Liver (tissue), 9 donors: Measurements from ENCODE around the gene LAMA5. TPM values are rescaled to one million over a fixed set of nuclear protein-coding genes. Genes with fewer than 3 reads are reported as not detected.

ENCODE experiments used
- DNase-seq: peaks from one replicate; pipeline ENCODE4 v3.0.0-alpha.2; 2017; ENCODE audit warnings: low spot score
- H3K27ac ChIP-seq, 2 donors: one replicate each; pipeline ENCODE4 v1.7.0; 2013; ENCODE audit warnings: inconsistent platforms in 2 of 2, low read length in 2 of 2, control low read depth in 1 of 2, low read depth in 1 of 2, mild to moderate bottlenecking in 1 of 2
- H3K27me3 ChIP-seq, 4 donors: one replicate each; pipeline versions ENCODE4 v1.6.1 to v1.7.0; 2013; ENCODE audit warnings: low read length in 3 of 4, inconsistent platforms in 1 of 4, mild to moderate bottlenecking in 1 of 4, moderate library complexity in 1 of 4; ENCODE audit not compliant: control insufficient read depth in 4 of 4, insufficient read depth in 4 of 4
- H3K36me3 ChIP-seq, 4 donors: one replicate each; pipeline versions ENCODE4 v1.6.1 to v1.7.0; 2013; ENCODE audit warnings: low read length in 3 of 4, mild to moderate bottlenecking in 3 of 4, low read depth in 1 of 4, moderate library complexity in 1 of 4; ENCODE audit not compliant: control insufficient read depth in 4 of 4, insufficient read depth in 3 of 4
- H3K4me1 ChIP-seq, 4 donors: one replicate each; pipeline versions ENCODE4 v1.6.1 to v1.7.0; 2013; ENCODE audit warnings: low read length in 3 of 4, mild to moderate bottlenecking in 3 of 4, moderate library complexity in 1 of 4; ENCODE audit not compliant: control insufficient read depth in 4 of 4, insufficient read depth in 4 of 4
- H3K4me3 ChIP-seq, 3 donors: one replicate each; pipeline versions ENCODE4 v1.6.1 to v1.7.0; 2013; ENCODE audit warnings: low read length in 3 of 3, control low read depth in 1 of 3, low read depth in 1 of 3, mild to moderate bottlenecking in 1 of 3
- H3K9ac ChIP-seq, 2 donors: one replicate each; pipeline ENCODE4 v1.7.0; 2013; ENCODE audit warnings: low read length in 2 of 2, mild to moderate bottlenecking in 2 of 2, moderate library complexity in 2 of 2, control low read depth in 1 of 2, low read depth in 1 of 2
- H3K9me3 ChIP-seq, 4 donors: one replicate each; pipeline versions ENCODE4 v1.6.1 to v1.7.0; 2013; ENCODE audit warnings: low read length in 3 of 4; ENCODE audit not compliant: control insufficient read depth in 4 of 4
- FOXA1 ChIP-seq: IDR thresholded peaks from 2 replicates; pipeline ENCODE4 v1.6.1; 2016; ENCODE audit warnings: antibody characterized with exemption
- FOXA2 ChIP-seq: IDR thresholded peaks from 2 replicates; pipeline ENCODE4 v1.6.1; 2016; ENCODE audit warnings: antibody characterized with exemption
- GABPA ChIP-seq, 2 donors: IDR thresholded peaks in 1 of 2; conservative IDR thresholded peaks in 1 of 2; 2 replicates each; pipeline ENCODE4 v1.6.1; 2016; ENCODE audit warnings: antibody characterized with exemption in 2 of 2, mild to moderate bottlenecking in 1 of 2, moderate library complexity in 1 of 2
- HNF4A ChIP-seq, 2 donors: conservative IDR thresholded peaks; 2 replicates each; pipeline ENCODE4 v1.6.1; 2016; ENCODE audit warnings: antibody characterized with exemption in 2 of 2, mild to moderate bottlenecking in 2 of 2
- RXRA ChIP-seq, 2 donors: IDR thresholded peaks; 2 replicates each; pipeline ENCODE4 v1.6.1; 2017 to 2018; ENCODE audit warnings: antibody characterized with exemption in 2 of 2, mild to moderate bottlenecking in 1 of 2
- YY1 ChIP-seq: IDR thresholded peaks from 2 replicates; pipeline ENCODE4 v1.6.1; 2016; ENCODE audit warnings: antibody characterized with exemption, mild to moderate bottlenecking
- WGBS: extraction: QIAGEN DNeasy Blood & Tissue Kit; methylation state at CpG from one replicate; pipeline ENCODE4 v1.1.7; 2013; 5-methylcytosine and 5-hydroxymethylcytosine counted together
- polyA plus RNA-seq, 2 donors: library from polyadenylated mRNA; stranded (reverse) in 1 of 2; unstranded in 1 of 2; fragments of 200-250 nt in 1 of 2; fragments of >200 nt in 1 of 2; fragmentation: Nextera tagmentation in 1 of 2; extraction: Ambion mirVana in 1 of 2; gene quantifications; one replicate each; pipeline versions ENCODE4 v1.2.1 to v1.2.3, GENCODE V29; 2013 to 2015
- total RNA-seq, 2 donors: library from RNA; depleted of rRNA; stranded (reverse); fragments of >200 nt; gene quantifications; one replicate each; pipeline ENCODE4 v1.2.3, GENCODE V29; 2014
- TF ChIP-seq, protein P1 (sequence below): fragments of 150-350 bp; IDR thresholded peaks from 2 replicates; pipeline ENCODE4 v1.5.1; 2017; ENCODE audit warnings: improper control_type of control experiment, low read depth, low read length; ENCODE audit not compliant: missing input control
- TF ChIP-seq, protein P2 (sequence below): IDR thresholded peaks from 2 replicates; pipeline ENCODE4 v1.6.1; 2016; ENCODE audit warnings: antibody characterized with exemption
- TF ChIP-seq, protein P3 (sequence below): IDR thresholded peaks from 2 replicates; pipeline ENCODE4 v1.6.1; 2016; ENCODE audit warnings: antibody characterized with exemption, mild to moderate bottlenecking
- TF ChIP-seq, protein P4 (sequence below): IDR thresholded peaks from 2 replicates; pipeline ENCODE4 v1.6.1; 2016; ENCODE audit warnings: antibody characterized with exemption
- donor health status: healthy.
- donor health status: healthy.
- donor health status: healthy.
- donor health status: healthy.
- donor health status: healthy.

Gene LAMA5
- total and polyA plus RNA-seq, 4 donors = 3.6 to 40.2 (median 13.7) TPM

DNA sequence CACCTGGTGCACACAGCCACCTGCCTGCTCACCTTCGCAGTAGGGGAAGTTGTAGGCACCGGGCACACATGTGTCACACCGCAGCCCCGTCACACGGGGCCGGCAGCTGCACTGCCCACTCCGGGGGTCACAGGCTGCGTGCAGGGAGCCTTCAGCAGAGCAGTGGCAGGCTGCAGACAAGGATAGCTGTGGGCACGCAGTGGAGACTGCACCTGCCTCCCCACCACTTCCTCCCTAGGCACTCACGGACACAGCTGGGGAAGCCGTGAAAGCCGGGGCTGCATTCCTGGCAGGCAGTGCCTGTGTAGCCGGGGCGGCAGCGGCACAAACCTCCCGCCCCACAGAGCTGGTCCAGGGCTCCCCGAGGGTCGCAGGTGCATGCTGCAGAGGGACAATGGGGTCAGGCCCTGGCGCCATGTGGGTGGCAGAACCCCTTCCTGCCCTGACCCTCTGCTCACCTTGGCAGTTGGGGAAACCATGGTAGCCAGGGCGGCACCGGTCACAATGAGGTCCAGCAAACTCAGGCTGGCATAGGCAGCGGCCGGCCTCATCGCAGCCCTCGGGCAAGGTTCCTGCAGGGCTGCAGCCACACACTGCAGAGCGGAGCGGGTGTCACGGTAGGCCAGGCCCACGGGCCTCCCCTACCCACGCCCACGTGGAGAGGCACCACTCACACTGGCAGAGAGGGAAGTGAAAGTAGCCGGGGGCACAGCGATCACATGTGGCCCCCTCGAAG, 29.4 kb downstream of the LAMA5 start (continued):
- TF ChIP-seq, protein P1, sequence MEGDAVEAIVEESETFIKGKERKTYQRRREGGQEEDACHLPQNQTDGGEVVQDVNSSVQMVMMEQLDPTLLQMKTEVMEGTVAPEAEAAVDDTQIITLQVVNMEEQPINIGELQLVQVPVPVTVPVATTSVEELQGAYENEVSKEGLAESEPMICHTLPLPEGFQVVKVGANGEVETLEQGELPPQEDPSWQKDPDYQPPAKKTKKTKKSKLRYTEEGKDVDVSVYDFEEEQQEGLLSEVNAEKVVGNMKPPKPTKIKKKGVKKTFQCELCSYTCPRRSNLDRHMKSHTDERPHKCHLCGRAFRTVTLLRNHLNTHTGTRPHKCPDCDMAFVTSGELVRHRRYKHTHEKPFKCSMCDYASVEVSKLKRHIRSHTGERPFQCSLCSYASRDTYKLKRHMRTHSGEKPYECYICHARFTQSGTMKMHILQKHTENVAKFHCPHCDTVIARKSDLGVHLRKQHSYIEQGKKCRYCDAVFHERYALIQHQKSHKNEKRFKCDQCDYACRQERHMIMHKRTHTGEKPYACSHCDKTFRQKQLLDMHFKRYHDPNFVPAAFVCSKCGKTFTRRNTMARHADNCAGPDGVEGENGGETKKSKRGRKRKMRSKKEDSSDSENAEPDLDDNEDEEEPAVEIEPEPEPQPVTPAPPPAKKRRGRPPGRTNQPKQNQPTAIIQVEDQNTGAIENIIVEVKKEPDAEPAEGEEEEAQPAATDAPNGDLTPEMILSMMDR = no peak
- TF ChIP-seq HNF4A (conservative IDR thresholded peaks at IDR 0.05) (no peak), GABPA (IDR thresholded peaks at IDR 0.05 in 1 of 2, conservative IDR thresholded peaks at IDR 0.05 in 1 of 2) (no peak)

DNA sequence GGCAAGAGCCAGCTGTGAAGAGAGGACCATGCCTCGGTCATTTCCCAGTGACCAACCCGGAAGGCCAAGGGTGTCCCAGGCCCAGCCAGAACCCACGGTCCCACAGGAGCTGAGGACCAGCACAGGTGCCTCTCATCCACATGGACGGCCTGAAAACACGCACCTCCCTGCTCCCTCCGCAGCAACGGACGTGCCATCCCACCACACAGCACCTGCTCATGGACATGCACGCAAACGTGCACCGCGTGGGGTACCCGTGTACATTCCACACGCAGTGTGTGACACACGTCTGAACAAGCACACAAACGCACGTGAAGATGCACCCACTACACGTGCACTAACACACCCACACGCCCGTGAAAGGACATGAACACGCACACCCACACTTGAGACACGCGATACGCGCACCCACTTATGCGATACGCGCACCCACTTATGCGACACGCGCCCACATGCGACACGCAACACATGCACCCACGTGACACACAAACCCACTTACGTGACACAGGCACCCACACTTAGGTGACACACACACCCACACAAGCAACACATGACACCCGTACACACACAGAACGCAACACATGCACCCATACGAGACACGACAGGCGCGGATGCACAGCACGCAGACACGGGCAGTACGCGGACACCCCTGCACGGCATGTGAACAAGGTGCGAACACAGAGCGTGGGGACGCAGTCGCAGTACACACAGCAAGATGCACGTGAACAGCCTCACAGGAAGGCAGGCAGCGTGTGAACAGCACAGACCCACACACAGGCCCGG, 30.1 kb downstream of the LAMA5 start:
- Histone ChIP-seq H3K36me3 (peaks cover 3 to 41% (median 17%) of the 10 kb centered on the region in 4 donors), H3K4me1 (no peaks in the 10 kb centered on the region), H3K9me3 (no peaks in the 10 kb centered on the region), H3K4me3 (no peak overlapping the region), H3K27me3 (no peaks in the 10 kb centered on the region), H3K27ac (no peak overlapping the region), H3K9ac (no peak overlapping the region)
- TF ChIP-seq, protein P2, sequence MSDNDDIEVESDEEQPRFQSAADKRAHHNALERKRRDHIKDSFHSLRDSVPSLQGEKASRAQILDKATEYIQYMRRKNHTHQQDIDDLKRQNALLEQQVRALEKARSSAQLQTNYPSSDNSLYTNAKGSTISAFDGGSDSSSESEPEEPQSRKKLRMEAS = no peak
- DNase-seq = no peak
- 96% methylated on average over 53 of the region's 53 CpGs for WGBS

DNA sequence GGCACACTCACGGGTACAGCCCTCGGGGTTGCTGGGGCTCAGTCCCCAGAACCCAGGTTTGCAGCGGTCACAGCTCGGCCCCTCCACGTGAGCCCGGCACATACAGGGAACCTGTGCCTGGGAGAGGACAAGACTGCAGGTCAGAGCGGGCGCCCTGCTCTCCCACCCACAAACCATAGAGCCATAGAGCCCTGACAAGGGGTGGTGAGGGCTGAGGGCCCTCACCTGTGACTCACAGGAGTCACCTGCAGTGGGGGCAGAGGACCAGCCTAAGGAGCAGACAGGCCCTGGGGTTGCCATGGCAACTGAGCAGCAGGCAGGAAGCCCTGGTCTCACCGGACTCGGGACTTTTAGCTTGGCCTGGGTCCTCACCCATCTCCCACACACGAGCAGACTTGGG, 30.8 kb downstream of the LAMA5 start:
- whole genome bisulfite sequencing = 91% methylated on average over 11 of the region's 11 CpGs
- H3K4me1 ChIP-seq = no peaks in the 10 kb centered on the region
- DNase-seq = no peak

More for the DNA sequence above, 30.8 kb downstream of the LAMA5 start:
- no peak overlapping the region for H3K9ac ChIP-seq
- H3K27me3 ChIP-seq = no peaks in the 10 kb centered on the region
- H3K4me3 ChIP-seq = no peak overlapping the region
- H3K9me3 ChIP-seq = no peaks in the 10 kb centered on the region
- peaks cover 3 to 46% (median 17%) of the 10 kb centered on the region in 4 donors for H3K36me3 ChIP-seq
- H3K27ac ChIP-seq = no peak overlapping the region
- TF ChIP-seq, protein P3, sequence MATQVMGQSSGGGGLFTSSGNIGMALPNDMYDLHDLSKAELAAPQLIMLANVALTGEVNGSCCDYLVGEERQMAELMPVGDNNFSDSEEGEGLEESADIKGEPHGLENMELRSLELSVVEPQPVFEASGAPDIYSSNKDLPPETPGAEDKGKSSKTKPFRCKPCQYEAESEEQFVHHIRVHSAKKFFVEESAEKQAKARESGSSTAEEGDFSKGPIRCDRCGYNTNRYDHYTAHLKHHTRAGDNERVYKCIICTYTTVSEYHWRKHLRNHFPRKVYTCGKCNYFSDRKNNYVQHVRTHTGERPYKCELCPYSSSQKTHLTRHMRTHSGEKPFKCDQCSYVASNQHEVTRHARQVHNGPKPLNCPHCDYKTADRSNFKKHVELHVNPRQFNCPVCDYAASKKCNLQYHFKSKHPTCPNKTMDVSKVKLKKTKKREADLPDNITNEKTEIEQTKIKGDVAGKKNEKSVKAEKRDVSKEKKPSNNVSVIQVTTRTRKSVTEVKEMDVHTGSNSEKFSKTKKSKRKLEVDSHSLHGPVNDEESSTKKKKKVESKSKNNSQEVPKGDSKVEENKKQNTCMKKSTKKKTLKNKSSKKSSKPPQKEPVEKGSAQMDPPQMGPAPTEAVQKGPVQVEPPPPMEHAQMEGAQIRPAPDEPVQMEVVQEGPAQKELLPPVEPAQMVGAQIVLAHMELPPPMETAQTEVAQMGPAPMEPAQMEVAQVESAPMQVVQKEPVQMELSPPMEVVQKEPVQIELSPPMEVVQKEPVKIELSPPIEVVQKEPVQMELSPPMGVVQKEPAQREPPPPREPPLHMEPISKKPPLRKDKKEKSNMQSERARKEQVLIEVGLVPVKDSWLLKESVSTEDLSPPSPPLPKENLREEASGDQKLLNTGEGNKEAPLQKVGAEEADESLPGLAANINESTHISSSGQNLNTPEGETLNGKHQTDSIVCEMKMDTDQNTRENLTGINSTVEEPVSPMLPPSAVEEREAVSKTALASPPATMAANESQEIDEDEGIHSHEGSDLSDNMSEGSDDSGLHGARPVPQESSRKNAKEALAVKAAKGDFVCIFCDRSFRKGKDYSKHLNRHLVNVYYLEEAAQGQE = no peak
- TF ChIP-seq FOXA2 = no peak
- TF ChIP-seq HNF4A (conservative IDR thresholded peaks at IDR 0.05) = no peak
- no peak for TF ChIP-seq YY1
- TF ChIP-seq, protein P1 = no peak
- TF ChIP-seq RXRA (IDR thresholded peaks at IDR 0.05) = no peak
- TF ChIP-seq, protein P4, sequence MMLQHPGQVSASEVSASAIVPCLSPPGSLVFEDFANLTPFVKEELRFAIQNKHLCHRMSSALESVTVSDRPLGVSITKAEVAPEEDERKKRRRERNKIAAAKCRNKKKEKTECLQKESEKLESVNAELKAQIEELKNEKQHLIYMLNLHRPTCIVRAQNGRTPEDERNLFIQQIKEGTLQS = no peak
- TF ChIP-seq FOXA1 = no peak
